ENCODE data around the gene THRAP3. TPM values are rescaled to one million over a fixed set of nuclear protein-coding genes. Genes with fewer than 3 reads are reported as not detected.

THRAP3 gene
- total RNA-seq, 4 donors from 2014 or later = 77.2 to 99.5 (median 86.2) TPM

Small RNA genes within 50 kb of the gene (small RNA-seq; reads per million reads assigned to genes)
- gene RN7SL131P = not detected
- gene UBE2V2P4 = not detected

Other genes with a start within 250 kb of the THRAP3 start
- gene TEKT2, start 140.3 kb upstream of the THRAP3 start, total RNA-seq = 1 to 10 TPM in 1 of 4 donors, under 1 TPM in 2, not detected in 1; 0.24 to 1.1 (median 0.44) TPM
- gene ADPRS, start 135.6 kb upstream of the THRAP3 start, total RNA-seq = 10 to 100 TPM; 32.6 to 43.5 (median 39.0) TPM
- 1 to 10 TPM; 2.7 to 6.4 (median 3.7) TPM for gene COL8A2, start 99.2 kb upstream of the THRAP3 start, total RNA-seq
- 100 to 1,000 TPM in 1 of 4 donors, 10 to 100 TPM in 3; 76.3 to 104 (median 83.2) TPM for gene TRAPPC3, start 75.0 kb upstream of the THRAP3 start, total RNA-seq
- 100 to 1,000 TPM in 3 of 4 donors, 10 to 100 TPM in 1; 73.3 to 244 (median 115) TPM for gene MAP7D1, start 68.3 kb upstream of the THRAP3 start, total RNA-seq
- 1 to 10 TPM in 2 of 4 donors, under 1 TPM in 2; 0.63 to 3.1 (median 1.4) TPM for gene SH3D21, start 81.9 kb downstream of the THRAP3 start, total RNA-seq
- 100 to 1,000 TPM in 1 of 4 donors, 10 to 100 TPM in 3; 40.6 to 107 (median 52.4) TPM for gene EVA1B, start 99.2 kb downstream of the THRAP3 start, total RNA-seq
- gene STK40, start 161.5 kb downstream of the THRAP3 start, total RNA-seq = 10 to 100 TPM; 36.1 to 75.5 (median 47.3) TPM
- 10 to 100 TPM; 28.7 to 57.8 (median 38.3) TPM for gene LSM10, start 173.5 kb downstream of the THRAP3 start, total RNA-seq
- 1 to 10 TPM; 5.0 to 7.2 (median 6.6) TPM for gene OSCP1, start 226.0 kb downstream of the THRAP3 start, total RNA-seq
- gene MRPS15, start 239.9 kb downstream of the THRAP3 start, total RNA-seq = 10 to 100 TPM; 57.3 to 79.2 (median 71.7) TPM